ENCODE data around the gene ATP2C1.

GRCh38 chr3:130975251-130975650 lies 81.4 kb downstream of the ATP2C1 start:
- TF ChIP-seq EZH2 (IDR thresholded peaks at IDR 0.05) = no peak
- no peak for TF ChIP-seq POLR2AphosphoS5 (IDR thresholded peaks at IDR 0.05; ENCODE audit: borderline replicate concordance, low read depth, low read length)
- TF ChIP-seq FOXP2 (optimal IDR thresholded peaks at IDR 0.05; ENCODE audit: control extremely low read depth, extremely low read length, insufficient read depth) = no peak
